SK-N-SH treated with all-trans-retinoic acid at 6 μM for 48 hours (cell line): ENCODE data around the gene BMP3.

Experiments
- ATAC-seq: fragments of 200-7000 bp; cut with Tn5 transposase; 3 replicates; pipeline ENCODE4 v1.9.1; 2020; ENCODE audit warnings: mild to moderate bottlenecking, moderate library complexity
- BACH2 ChIP-seq: fragments of 250-450 bp; sonication (Bioruptor Pico); IDR thresholded peaks from 2 replicates; pipeline ENCODE4 v1.9.0; 2021; ENCODE audit warnings: mild to moderate bottlenecking, borderline replicate concordance
- CREB5 ChIP-seq: fragments of 250-450 bp; sonication (Bioruptor Pico); IDR thresholded peaks from 2 replicates; pipeline ENCODE4 v1.5.1; 2020; ENCODE audit warnings: low read depth, mild to moderate bottlenecking, moderate library complexity
- CSDC2 ChIP-seq: fragments of 250-450 bp; sonication (Bioruptor Pico); IDR thresholded peaks from 2 replicates; pipeline ENCODE4 v1.5.0; 2020; ENCODE audit warnings: mild to moderate bottlenecking, moderate library complexity
- CSRNP3 ChIP-seq: fragments of 250-450 bp; sonication (Bioruptor Pico); IDR thresholded peaks from 2 replicates; pipeline ENCODE4 v1.5.1; 2021; ENCODE audit warnings: mild to moderate bottlenecking, moderate library complexity
- ESRRG ChIP-seq: fragments of 250-450 bp; sonication (Bioruptor Pico); IDR thresholded peaks from 2 replicates; pipeline ENCODE4 v1.6.1; 2021; ENCODE audit warnings: mild to moderate bottlenecking
- GLIS3 ChIP-seq: fragments of 250-450 bp; sonication (Bioruptor Pico); IDR thresholded peaks from 2 replicates; pipeline ENCODE4 v1.5.0; 2020; ENCODE audit warnings: mild to moderate bottlenecking, moderate library complexity
- ISL1 ChIP-seq: fragments of 250-450 bp; sonication (Bioruptor Pico); IDR thresholded peaks from 2 replicates; pipeline ENCODE4 v2.1.2; 2022; ENCODE audit warnings: mild to moderate bottlenecking, moderate library complexity
- OSR1 ChIP-seq: fragments of 250-450 bp; sonication (Bioruptor Pico); IDR thresholded peaks from 2 replicates; pipeline ENCODE4 v1.8.0; 2022; ENCODE audit warnings: moderate library complexity, mild to moderate bottlenecking, inconsistent platforms
- PATZ1 ChIP-seq: fragments of 250-450 bp; sonication (Bioruptor Pico); IDR thresholded peaks from 2 replicates; pipeline ENCODE4 v1.8.0; 2020; ENCODE audit warnings: mild to moderate bottlenecking, moderate library complexity, borderline replicate concordance
- PPARA ChIP-seq: fragments of 250-450 bp; sonication (Bioruptor Pico); IDR thresholded peaks from 2 replicates; pipeline ENCODE4 v1.5.0; 2020; ENCODE audit warnings: mild to moderate bottlenecking, borderline replicate concordance
- RARB ChIP-seq: fragments of 250-450 bp; sonication (Bioruptor Pico); IDR thresholded peaks from 2 replicates; pipeline ENCODE4 v1.8.0; 2021; ENCODE audit warnings: mild to moderate bottlenecking, moderate library complexity
- SNAI2 ChIP-seq: fragments of 250-450 bp; sonication (Bioruptor Pico); IDR thresholded peaks from 2 replicates; pipeline ENCODE4 v1.5.0; 2020; ENCODE audit warnings: mild to moderate bottlenecking, moderate library complexity
- TCF4 ChIP-seq: fragments of 250-450 bp; sonication (Bioruptor Pico); IDR thresholded peaks from 2 replicates; pipeline ENCODE4 v1.8.0; 2021; ENCODE audit warnings: mild to moderate bottlenecking, moderate library complexity, borderline replicate concordance
- TOX ChIP-seq: fragments of 250-450 bp; sonication (Bioruptor Pico); IDR thresholded peaks from 2 replicates; pipeline ENCODE4 v1.8.0; 2021; ENCODE audit warnings: mild to moderate bottlenecking, moderate library complexity, borderline replicate concordance
- TSHZ2 ChIP-seq: fragments of 250-450 bp; sonication (Bioruptor Pico); IDR thresholded peaks from 2 replicates; pipeline ENCODE4 v1.5.0; 2020; ENCODE audit warnings: mild to moderate bottlenecking, moderate library complexity
- ZC3H10 ChIP-seq: fragments of 250-450 bp; sonication (Bioruptor Pico); IDR thresholded peaks from 2 replicates; pipeline ENCODE4 v1.5.1; 2021; ENCODE audit warnings: mild to moderate bottlenecking, moderate library complexity
- ZFP3 ChIP-seq: fragments of 250-450 bp; sonication (Bioruptor Pico); IDR thresholded peaks from 2 replicates; pipeline ENCODE4 v1.5.0; 2020; ENCODE audit warnings: mild to moderate bottlenecking, moderate library complexity
- ZFP30 ChIP-seq: fragments of 450-650 bp; formaldehyde crosslinking; IDR thresholded peaks from 2 replicates; pipeline ENCODE4 v1.5.0; 2022; ENCODE audit warnings: mild to moderate bottlenecking, moderate library complexity
- ZNF565 ChIP-seq: fragments of 450-650 bp; formaldehyde crosslinking; conservative IDR thresholded peaks from 2 replicates; pipeline ENCODE4 v1.5.0; 2020; ENCODE audit warnings: low read depth, mild to moderate bottlenecking, moderate library complexity
- ZNF70 ChIP-seq: fragments of 450-650 bp; formaldehyde crosslinking; IDR thresholded peaks from 2 replicates; pipeline ENCODE4 v1.5.0; 2020; ENCODE audit warnings: mild to moderate bottlenecking, moderate library complexity
- ZNF8 ChIP-seq: fragments of 450-650 bp; formaldehyde crosslinking; IDR thresholded peaks from 2 replicates; pipeline ENCODE4 v1.5.0; 2020; ENCODE audit warnings: mild to moderate bottlenecking, moderate library complexity

BMP3 gene

GRCh38 chr4:81021981-81022380 lies 8.5 kb upstream of the BMP3 start:
- no peak for TF ChIP-seq ZFP30 (CRISPR knock-in tag)
- no peak for TF ChIP-seq CREB5 (CRISPR knock-in tag)
- no peak for TF ChIP-seq GLIS3 (CRISPR knock-in tag)
- TF ChIP-seq PPARA = no peak
- no peak for TF ChIP-seq TSHZ2 (CRISPR knock-in tag)
- TF ChIP-seq OSR1 = no peak
- no peak for TF ChIP-seq RARB (CRISPR knock-in tag)
- no peak for TF ChIP-seq SNAI2 (CRISPR knock-in tag)
- TF ChIP-seq ZNF70 = no peak
- no peak for TF ChIP-seq ZC3H10 (CRISPR knock-in tag)
- TF ChIP-seq CSDC2 (CRISPR knock-in tag) = no peak
- TF ChIP-seq ISL1 (CRISPR knock-in tag) = no peak
- no peak for TF ChIP-seq TOX (CRISPR knock-in tag)
- no peak for TF ChIP-seq ZNF565 (CRISPR knock-in tag)
- no peak for TF ChIP-seq ESRRG (CRISPR knock-in tag)
- TF ChIP-seq ZFP3 (CRISPR knock-in tag) = no peak
- TF ChIP-seq PATZ1 = no peak
- ATAC-seq = no peak

GRCh38 chr4:81023484-81023883 lies 7.0 kb upstream of the BMP3 start:
- TF ChIP-seq BACH2 (CRISPR knock-in tag) (no peak), TCF4 (CRISPR knock-in tag) (no peak)

GRCh38 chr4:81030981-81031791 lies 678 bp downstream of the BMP3 start:
- TF ChIP-seq PATZ1 (no peak), PPARA (no peak), BACH2 (CRISPR knock-in tag) (no peak), ZNF8 (CRISPR knock-in tag) (no peak), SNAI2 (CRISPR knock-in tag) (no peak), CSRNP3 (CRISPR knock-in tag) (no peak), ESRRG (CRISPR knock-in tag) (no peak), ISL1 (CRISPR knock-in tag) (no peak)
- ATAC-seq = peak; percentile 66

More at GRCh38 chr4:81023484-81023883, 7.0 kb upstream of the BMP3 start:
- no peak for ATAC-seq
